HEK293 (cell line): Measurements from ENCODE around the gene MED16.

Experiments used
- CTCF ChIA-PET: fragments of 350-600 bp; formaldehyde crosslinking; extraction: SDS; loops from one replicate; lab custom pipeline; 2021; ENCODE audit warnings: antibody characterized with exemption; lab: Yijun Ruan, JAX
- POLR2A ChIA-PET: fragments of 300-600 bp; formaldehyde crosslinking; extraction: SDS; loops from one replicate; lab custom pipeline; 2020; ENCODE audit warnings: antibody characterized with exemption, inconsistent platforms; lab: Yijun Ruan, JAX
- H3K27ac ChIP-seq: fragments of 200-500 bp; sonication (Bioruptor generic); 2 replicates; pipeline ENCODE4 v1.5.1; 2014; ENCODE audit warnings: low read depth, low read length, control low read depth, inconsistent platforms; ENCODE audit errors: extremely low read depth
- H3K36me3 ChIP-seq, 2 experiments: fragments of 200-500 bp in 1 of 2; sonication (Bioruptor generic) in 1 of 2; 1 replicate in 1 of 2; 2 replicates in 1 of 2; pipeline ENCODE4 v1.5.1; 2014 to 2017; ENCODE audit warnings: inconsistent platforms in 2 of 2, low read length in 2 of 2; ENCODE audit not compliant: control insufficient read depth in 2 of 2, insufficient read depth in 1 of 2
- H3K4me1 ChIP-seq: fragments of 200-500 bp; sonication (Bioruptor generic); 2 replicates; pipeline ENCODE4 v1.5.1; 2014; ENCODE audit warnings: mild to moderate bottlenecking, low read length, inconsistent platforms; ENCODE audit not compliant: control insufficient read depth, insufficient read depth
- H3K4me3 ChIP-seq: 2 replicates; pipeline ENCODE4 v1.5.1; 2011; ENCODE audit warnings: low read depth, mild to moderate bottlenecking, control low read depth, low read length, moderate library complexity
- H3K9me3 ChIP-seq: fragments of 200-500 bp; sonication (Bioruptor generic); 2 replicates; pipeline ENCODE4 v1.5.1; 2014; ENCODE audit warnings: low read depth, low read length, inconsistent platforms; ENCODE audit not compliant: control insufficient read depth, insufficient read depth
- KLF10 ChIP-seq: fragments of 450-650 bp; IDR thresholded peaks from 2 replicates; pipeline ENCODE4 v1.5.1; 2018; ENCODE audit warnings: missing biosample characterization, mild to moderate bottlenecking, missing genetic modification characterization
- SP3 ChIP-seq: fragments of 450-650 bp; formaldehyde crosslinking; IDR thresholded peaks from 2 replicates; pipeline ENCODE4 v1.5.1; 2016; ENCODE audit warnings: missing biosample characterization, missing genetic modification characterization
- YY1 ChIP-seq: fragments of 450-650 bp; formaldehyde crosslinking; IDR thresholded peaks from 2 replicates; pipeline ENCODE4 v1.5.1; 2018; ENCODE audit warnings: missing biosample characterization, missing genetic modification characterization
- ZBTB1 ChIP-seq: fragments of 450-650 bp; formaldehyde crosslinking; IDR thresholded peaks from 2 replicates; pipeline ENCODE4 v1.5.1; 2016; ENCODE audit warnings: missing biosample characterization, missing genetic modification characterization
- ZNF114 ChIP-seq: fragments of 450-650 bp; formaldehyde crosslinking; IDR thresholded peaks from 2 replicates; pipeline ENCODE4 v1.5.0; 2017; ENCODE audit warnings: missing biosample characterization, missing genetic modification characterization
- ZNF23 ChIP-seq: fragments of 450-650 bp; formaldehyde crosslinking; IDR thresholded peaks from 2 replicates; pipeline ENCODE4 v1.5.1; 2016; ENCODE audit warnings: missing biosample characterization, missing genetic modification characterization, borderline replicate concordance
- ZNF335 ChIP-seq: fragments of 450-650 bp; formaldehyde crosslinking; conservative IDR thresholded peaks from 2 replicates; pipeline ENCODE4 v1.5.1; 2016; ENCODE audit warnings: missing biosample characterization, missing genetic modification characterization
- ZNF341 ChIP-seq: fragments of 450-650 bp; formaldehyde crosslinking; IDR thresholded peaks from 2 replicates; pipeline ENCODE4; 2016; ENCODE audit warnings: low read depth, missing biosample characterization, missing genetic modification characterization
- ZNF426 ChIP-seq: fragments of 450-650 bp; formaldehyde crosslinking; IDR thresholded peaks from 2 replicates; pipeline ENCODE4 v1.5.1; 2017; ENCODE audit warnings: missing biosample characterization, missing genetic modification characterization, mild to moderate bottlenecking, inconsistent platforms, moderate library complexity
- ZNF529 ChIP-seq: fragments of 450-650 bp; formaldehyde crosslinking; IDR thresholded peaks from 2 replicates; pipeline ENCODE4 v1.5.1; 2017; ENCODE audit warnings: missing genetic modification characterization, missing biosample characterization; ENCODE audit not compliant: insufficient replicate concordance
- ZNF596 ChIP-seq: fragments of 450-650 bp; IDR thresholded peaks from 2 replicates; pipeline ENCODE4 v1.5.0; 2018; ENCODE audit warnings: missing biosample characterization, mild to moderate bottlenecking, missing genetic modification characterization, moderate library complexity
- ZNF658 ChIP-seq: fragments of 450-650 bp; formaldehyde crosslinking; IDR thresholded peaks from 2 replicates; pipeline ENCODE4; 2016; ENCODE audit warnings: missing biosample characterization, missing genetic modification characterization
- TF ChIP-seq, protein P1 (sequence below): fragments of 450-650 bp; formaldehyde crosslinking; IDR thresholded peaks from 2 replicates; pipeline ENCODE4 v1.5.1; 2016; ENCODE audit warnings: missing biosample characterization, missing genetic modification characterization
- TF ChIP-seq, protein P2 (sequence below): fragments of 450-650 bp; IDR thresholded peaks from 2 replicates; pipeline ENCODE4 v1.5.1; 2018; ENCODE audit warnings: missing biosample characterization, missing genetic modification characterization
- TF ChIP-seq, protein P3 (sequence below): fragments of 450-650 bp; formaldehyde crosslinking; IDR thresholded peaks from 2 replicates; pipeline ENCODE4 v1.5.1; 2016; ENCODE audit warnings: missing biosample characterization, missing genetic modification characterization
- TF ChIP-seq, protein P4 (sequence below): fragments of 450-650 bp; formaldehyde crosslinking; IDR thresholded peaks from 2 replicates; pipeline ENCODE4 v1.5.1; 2017; ENCODE audit warnings: missing biosample characterization, missing genetic modification characterization
- TF ChIP-seq, protein P5 (sequence below): fragments of 450-650 bp; formaldehyde crosslinking; IDR thresholded peaks from 2 replicates; pipeline ENCODE4 v1.5.1; 2016; ENCODE audit warnings: missing biosample characterization, missing genetic modification characterization, borderline replicate concordance
- TF ChIP-seq, protein P6 (sequence below): fragments of 450-650 bp; formaldehyde crosslinking; IDR thresholded peaks from 2 replicates; pipeline ENCODE4 v1.5.1; 2016; ENCODE audit warnings: missing biosample characterization, missing genetic modification characterization

MED16 gene, protein sequence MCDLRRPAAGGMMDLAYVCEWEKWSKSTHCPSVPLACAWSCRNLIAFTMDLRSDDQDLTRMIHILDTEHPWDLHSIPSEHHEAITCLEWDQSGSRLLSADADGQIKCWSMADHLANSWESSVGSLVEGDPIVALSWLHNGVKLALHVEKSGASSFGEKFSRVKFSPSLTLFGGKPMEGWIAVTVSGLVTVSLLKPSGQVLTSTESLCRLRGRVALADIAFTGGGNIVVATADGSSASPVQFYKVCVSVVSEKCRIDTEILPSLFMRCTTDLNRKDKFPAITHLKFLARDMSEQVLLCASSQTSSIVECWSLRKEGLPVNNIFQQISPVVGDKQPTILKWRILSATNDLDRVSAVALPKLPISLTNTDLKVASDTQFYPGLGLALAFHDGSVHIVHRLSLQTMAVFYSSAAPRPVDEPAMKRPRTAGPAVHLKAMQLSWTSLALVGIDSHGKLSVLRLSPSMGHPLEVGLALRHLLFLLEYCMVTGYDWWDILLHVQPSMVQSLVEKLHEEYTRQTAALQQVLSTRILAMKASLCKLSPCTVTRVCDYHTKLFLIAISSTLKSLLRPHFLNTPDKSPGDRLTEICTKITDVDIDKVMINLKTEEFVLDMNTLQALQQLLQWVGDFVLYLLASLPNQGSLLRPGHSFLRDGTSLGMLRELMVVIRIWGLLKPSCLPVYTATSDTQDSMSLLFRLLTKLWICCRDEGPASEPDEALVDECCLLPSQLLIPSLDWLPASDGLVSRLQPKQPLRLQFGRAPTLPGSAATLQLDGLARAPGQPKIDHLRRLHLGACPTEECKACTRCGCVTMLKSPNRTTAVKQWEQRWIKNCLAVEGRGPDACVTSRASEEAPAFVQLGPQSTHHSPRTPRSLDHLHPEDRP

DNA sequence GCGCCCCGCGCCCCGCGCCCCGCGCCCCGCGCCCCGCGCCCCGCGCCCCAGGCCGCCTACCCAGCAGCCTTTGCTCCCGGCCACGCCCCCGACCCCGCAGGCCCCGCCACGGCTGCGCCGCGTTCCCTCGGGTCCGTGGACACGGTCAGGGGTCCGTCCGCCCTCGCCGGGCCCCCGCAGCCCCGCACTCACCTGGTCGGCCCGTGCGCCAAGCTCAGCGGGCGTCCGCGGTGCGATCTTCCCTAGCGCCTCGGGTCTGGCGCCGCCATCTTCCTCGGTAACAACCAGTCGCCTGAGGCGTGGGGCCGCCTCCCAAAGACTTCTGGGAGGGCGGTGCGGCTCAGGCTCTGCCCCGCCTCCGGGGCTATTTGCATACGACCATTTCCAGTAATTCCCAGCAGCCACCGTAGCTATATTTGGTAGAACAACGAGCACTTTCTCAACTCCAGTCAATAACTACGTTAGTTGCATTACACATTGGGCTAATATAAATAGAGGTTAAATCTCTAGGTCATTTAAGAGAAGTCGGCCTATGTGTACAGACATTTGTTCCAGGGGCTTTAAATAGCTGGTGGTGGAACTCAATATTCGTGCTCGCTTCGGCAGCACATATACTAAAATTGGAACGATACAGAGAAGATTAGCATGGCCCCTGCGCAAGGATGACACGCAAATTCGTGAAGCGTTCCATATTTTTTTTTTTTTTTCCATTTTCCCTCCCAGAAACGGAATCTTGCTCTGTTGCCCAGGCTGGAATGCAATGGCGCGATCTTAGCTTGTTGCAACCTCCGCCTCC, at the start of gene MED16, which contains the start of gene RNU6-9:
Gene MED16, minus strand, starts transcription at position 294 of the 796 bp plus-strand sequence. CDS start 2,056 bp downstream, outside the sequence.
Gene RNU6-9, plus strand, starts transcription at position 591 of the 796 bp plus-strand sequence.
- POLR2A ChIA-PET: interaction anchor here (0.6 to 2.6 kb wide), 7 partner anchors 15 to 376 kb away, joined by 3 to 13 read pairs (median 6); partner anchors contain the start of gene CIRBP
- TF ChIP-seq ZNF23 (no peak), ZNF426 (tag by site-specific recombination) (no peak), SP3 (peak; percentile 83), YY1 (peak; percentile 69), ZNF596 (no peak), ZNF335 (tag by site-specific recombination) (0 out of 2 replicates have a peak, but pooled peaks have one; percentile 29), ZNF114 (no peak), ZNF341 (no peak), KLF10 (tag by site-specific recombination) (peak; percentile 71), ZBTB1 (no peak), ZNF658 (tag by site-specific recombination) (no peak), ZNF529 (tag by site-specific recombination) (no peak)
- TF ChIP-seq, protein P1, sequence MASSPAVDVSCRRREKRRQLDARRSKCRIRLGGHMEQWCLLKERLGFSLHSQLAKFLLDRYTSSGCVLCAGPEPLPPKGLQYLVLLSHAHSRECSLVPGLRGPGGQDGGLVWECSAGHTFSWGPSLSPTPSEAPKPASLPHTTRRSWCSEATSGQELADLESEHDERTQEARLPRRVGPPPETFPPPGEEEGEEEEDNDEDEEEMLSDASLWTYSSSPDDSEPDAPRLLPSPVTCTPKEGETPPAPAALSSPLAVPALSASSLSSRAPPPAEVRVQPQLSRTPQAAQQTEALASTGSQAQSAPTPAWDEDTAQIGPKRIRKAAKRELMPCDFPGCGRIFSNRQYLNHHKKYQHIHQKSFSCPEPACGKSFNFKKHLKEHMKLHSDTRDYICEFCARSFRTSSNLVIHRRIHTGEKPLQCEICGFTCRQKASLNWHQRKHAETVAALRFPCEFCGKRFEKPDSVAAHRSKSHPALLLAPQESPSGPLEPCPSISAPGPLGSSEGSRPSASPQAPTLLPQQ (tag by site-specific recombination): peak; percentile 64
- TF ChIP-seq, protein P2, sequence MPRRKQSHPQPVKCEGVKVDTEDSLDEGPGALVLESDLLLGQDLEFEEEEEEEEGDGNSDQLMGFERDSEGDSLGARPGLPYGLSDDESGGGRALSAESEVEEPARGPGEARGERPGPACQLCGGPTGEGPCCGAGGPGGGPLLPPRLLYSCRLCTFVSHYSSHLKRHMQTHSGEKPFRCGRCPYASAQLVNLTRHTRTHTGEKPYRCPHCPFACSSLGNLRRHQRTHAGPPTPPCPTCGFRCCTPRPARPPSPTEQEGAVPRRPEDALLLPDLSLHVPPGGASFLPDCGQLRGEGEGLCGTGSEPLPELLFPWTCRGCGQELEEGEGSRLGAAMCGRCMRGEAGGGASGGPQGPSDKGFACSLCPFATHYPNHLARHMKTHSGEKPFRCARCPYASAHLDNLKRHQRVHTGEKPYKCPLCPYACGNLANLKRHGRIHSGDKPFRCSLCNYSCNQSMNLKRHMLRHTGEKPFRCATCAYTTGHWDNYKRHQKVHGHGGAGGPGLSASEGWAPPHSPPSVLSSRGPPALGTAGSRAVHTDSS (tag by site-specific recombination): no peak
- TF ChIP-seq, protein P3, sequence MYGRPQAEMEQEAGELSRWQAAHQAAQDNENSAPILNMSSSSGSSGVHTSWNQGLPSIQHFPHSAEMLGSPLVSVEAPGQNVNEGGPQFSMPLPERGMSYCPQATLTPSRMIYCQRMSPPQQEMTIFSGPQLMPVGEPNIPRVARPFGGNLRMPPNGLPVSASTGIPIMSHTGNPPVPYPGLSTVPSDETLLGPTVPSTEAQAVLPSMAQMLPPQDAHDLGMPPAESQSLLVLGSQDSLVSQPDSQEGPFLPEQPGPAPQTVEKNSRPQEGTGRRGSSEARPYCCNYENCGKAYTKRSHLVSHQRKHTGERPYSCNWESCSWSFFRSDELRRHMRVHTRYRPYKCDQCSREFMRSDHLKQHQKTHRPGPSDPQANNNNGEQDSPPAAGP: peak; percentile 66; the same call in 1 of the 2 replicates
- TF ChIP-seq, protein P4, sequence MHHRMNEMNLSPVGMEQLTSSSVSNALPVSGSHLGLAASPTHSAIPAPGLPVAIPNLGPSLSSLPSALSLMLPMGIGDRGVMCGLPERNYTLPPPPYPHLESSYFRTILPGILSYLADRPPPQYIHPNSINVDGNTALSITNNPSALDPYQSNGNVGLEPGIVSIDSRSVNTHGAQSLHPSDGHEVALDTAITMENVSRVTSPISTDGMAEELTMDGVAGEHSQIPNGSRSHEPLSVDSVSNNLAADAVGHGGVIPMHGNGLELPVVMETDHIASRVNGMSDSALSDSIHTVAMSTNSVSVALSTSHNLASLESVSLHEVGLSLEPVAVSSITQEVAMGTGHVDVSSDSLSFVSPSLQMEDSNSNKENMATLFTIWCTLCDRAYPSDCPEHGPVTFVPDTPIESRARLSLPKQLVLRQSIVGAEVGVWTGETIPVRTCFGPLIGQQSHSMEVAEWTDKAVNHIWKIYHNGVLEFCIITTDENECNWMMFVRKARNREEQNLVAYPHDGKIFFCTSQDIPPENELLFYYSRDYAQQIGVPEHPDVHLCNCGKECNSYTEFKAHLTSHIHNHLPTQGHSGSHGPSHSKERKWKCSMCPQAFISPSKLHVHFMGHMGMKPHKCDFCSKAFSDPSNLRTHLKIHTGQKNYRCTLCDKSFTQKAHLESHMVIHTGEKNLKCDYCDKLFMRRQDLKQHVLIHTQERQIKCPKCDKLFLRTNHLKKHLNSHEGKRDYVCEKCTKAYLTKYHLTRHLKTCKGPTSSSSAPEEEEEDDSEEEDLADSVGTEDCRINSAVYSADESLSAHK (tag by site-specific recombination): no peak
- TF ChIP-seq, protein P5, sequence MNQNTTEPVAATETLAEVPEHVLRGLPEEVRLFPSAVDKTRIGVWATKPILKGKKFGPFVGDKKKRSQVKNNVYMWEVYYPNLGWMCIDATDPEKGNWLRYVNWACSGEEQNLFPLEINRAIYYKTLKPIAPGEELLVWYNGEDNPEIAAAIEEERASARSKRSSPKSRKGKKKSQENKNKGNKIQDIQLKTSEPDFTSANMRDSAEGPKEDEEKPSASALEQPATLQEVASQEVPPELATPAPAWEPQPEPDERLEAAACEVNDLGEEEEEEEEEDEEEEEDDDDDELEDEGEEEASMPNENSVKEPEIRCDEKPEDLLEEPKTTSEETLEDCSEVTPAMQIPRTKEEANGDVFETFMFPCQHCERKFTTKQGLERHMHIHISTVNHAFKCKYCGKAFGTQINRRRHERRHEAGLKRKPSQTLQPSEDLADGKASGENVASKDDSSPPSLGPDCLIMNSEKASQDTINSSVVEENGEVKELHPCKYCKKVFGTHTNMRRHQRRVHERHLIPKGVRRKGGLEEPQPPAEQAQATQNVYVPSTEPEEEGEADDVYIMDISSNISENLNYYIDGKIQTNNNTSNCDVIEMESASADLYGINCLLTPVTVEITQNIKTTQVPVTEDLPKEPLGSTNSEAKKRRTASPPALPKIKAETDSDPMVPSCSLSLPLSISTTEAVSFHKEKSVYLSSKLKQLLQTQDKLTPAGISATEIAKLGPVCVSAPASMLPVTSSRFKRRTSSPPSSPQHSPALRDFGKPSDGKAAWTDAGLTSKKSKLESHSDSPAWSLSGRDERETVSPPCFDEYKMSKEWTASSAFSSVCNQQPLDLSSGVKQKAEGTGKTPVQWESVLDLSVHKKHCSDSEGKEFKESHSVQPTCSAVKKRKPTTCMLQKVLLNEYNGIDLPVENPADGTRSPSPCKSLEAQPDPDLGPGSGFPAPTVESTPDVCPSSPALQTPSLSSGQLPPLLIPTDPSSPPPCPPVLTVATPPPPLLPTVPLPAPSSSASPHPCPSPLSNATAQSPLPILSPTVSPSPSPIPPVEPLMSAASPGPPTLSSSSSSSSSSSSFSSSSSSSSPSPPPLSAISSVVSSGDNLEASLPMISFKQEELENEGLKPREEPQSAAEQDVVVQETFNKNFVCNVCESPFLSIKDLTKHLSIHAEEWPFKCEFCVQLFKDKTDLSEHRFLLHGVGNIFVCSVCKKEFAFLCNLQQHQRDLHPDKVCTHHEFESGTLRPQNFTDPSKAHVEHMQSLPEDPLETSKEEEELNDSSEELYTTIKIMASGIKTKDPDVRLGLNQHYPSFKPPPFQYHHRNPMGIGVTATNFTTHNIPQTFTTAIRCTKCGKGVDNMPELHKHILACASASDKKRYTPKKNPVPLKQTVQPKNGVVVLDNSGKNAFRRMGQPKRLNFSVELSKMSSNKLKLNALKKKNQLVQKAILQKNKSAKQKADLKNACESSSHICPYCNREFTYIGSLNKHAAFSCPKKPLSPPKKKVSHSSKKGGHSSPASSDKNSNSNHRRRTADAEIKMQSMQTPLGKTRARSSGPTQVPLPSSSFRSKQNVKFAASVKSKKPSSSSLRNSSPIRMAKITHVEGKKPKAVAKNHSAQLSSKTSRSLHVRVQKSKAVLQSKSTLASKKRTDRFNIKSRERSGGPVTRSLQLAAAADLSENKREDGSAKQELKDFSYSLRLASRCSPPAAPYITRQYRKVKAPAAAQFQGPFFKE (tag by site-specific recombination): no peak
- TF ChIP-seq, protein P6, sequence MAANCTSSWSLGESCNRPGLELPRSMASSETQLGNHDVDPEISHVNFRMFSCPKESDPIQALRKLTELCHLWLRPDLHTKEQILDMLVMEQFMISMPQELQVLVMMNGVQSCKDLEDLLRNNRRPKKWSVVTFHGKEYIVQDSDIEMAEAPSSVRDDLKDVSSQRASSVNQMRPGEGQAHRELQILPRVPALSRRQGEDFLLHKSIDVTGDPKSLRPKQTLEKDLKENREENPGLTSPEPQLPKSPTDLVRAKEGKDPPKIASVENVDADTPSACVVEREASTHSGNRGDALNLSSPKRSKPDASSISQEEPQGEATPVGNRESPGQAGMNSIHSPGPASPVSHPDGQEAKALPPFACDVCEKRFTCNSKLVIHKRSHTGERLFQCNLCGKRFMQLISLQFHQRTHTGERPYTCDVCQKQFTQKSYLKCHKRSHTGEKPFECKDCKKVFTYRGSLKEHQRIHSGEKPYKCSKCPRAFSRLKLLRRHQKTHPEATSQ (tag by site-specific recombination): no peak

More for the DNA sequence above, at the start of gene MED16, which contains the start of gene RNU6-9:
- Histone ChIP-seq H3K27ac (peak within 1 kb of the TSS; percentile 96), H3K4me3 (peak within 1 kb of the TSS; percentile 91), H3K9me3 (no peaks in the 10 kb centered on the region), H3K36me3 (peaks cover 0 to 31% of the 10 kb centered on the region in 2 experiments; a peak in 2 of 3 replicates), H3K4me1 (no peaks in the 10 kb centered on the region)
- CTCF ChIA-PET: interaction anchor here (0.6 to 1.1 kb wide), 5 partner anchors 29 to 122 kb away, joined by 3 to 7 read pairs (median 3); no protein-coding TSS in a partner anchor
